ENCODE measurements around the gene TSG101. TPM values are rescaled to one million over a fixed set of nuclear protein-coding genes. Genes with fewer than 3 reads are reported as not detected.

The TSG101 gene, protein sequence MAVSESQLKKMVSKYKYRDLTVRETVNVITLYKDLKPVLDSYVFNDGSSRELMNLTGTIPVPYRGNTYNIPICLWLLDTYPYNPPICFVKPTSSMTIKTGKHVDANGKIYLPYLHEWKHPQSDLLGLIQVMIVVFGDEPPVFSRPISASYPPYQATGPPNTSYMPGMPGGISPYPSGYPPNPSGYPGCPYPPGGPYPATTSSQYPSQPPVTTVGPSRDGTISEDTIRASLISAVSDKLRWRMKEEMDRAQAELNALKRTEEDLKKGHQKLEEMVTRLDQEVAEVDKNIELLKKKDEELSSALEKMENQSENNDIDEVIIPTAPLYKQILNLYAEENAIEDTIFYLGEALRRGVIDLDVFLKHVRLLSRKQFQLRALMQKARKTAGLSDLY
- total RNA-seq, result 49.2 TPM

DNA sequence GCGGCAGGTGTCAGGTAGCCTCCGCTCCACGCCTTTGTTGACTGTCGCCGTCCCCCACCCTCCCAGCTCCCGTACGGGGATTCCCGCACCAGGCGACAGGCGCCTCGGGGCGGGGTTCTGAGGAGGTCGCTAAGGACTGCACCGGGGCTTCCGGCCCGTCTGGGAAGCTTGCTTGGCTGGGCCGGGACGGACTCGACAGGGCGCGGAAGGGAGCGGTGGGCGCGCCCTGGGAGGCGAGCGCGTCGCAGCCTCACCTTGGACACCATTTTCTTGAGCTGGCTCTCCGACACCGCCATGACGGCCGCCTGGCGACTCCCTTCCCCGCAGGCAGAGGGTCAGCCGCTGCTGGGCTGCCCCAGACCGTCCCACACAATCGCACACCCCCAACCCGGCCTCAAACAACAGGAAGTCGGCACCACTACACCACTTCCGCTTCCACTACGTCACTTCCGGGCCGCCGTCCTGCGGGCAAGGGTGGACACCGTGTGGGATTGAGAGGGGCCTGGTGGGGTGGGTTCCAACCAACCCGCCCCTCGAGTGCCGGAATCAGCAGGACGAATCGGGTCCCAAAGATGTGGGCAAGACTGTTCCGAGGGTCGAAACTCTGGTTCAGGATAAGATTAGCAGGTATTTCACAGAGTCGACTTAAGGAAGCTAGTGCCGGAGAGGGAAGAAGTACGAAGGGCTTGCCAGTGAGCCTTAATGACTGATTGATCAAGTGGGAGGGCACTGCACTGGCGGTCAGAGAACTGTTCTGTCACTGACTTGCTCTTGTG lies at the start of gene TSG101:
Gene TSG101, minus strand, starts transcription at position 422 of the 776 bp plus-strand sequence. Its CDS starts 126 bp downstream, at position 296.
- DNase-seq (ENCODE audit: low spot score), result peak; percentile 98
- intact Hi-C loops (cut with DNase I), result no loop called here

DNA sequence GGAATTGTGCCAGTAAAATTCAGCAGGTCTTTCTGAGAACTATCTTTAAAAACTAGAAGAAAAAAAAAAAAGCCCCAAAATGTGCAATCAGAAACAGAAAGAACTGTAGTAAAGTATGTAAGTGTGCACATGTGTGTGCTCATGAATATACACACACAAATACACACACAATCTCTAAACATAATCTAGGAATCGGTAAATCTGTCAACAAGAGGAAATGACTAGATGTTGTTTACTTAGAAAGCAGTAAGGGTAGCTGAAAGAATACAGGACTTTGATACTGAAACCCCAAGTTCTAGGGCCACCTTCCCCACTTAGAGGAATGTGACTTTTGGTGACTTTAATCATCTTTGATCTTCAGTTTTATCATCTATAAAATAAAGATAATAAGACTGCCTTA lies 48.6 kb upstream of the TSG101 start:
- ATAC-seq (no peak), DNase-seq (ENCODE audit: low spot score) (no peak)
- intact Hi-C loops (cut with DNase I), result no loop called here

More for the DNA sequence above, at the start of gene TSG101:
- ATAC-seq, result peak; percentile 100

GRCh38 chr11:18567081-18567480 lies 40.3 kb upstream of the TSG101 start:
- DNase-seq (ENCODE audit: low spot score), result no peak
- no peak for ATAC-seq
- intact Hi-C loops (cut with DNase I), result no loop called here

DNA sequence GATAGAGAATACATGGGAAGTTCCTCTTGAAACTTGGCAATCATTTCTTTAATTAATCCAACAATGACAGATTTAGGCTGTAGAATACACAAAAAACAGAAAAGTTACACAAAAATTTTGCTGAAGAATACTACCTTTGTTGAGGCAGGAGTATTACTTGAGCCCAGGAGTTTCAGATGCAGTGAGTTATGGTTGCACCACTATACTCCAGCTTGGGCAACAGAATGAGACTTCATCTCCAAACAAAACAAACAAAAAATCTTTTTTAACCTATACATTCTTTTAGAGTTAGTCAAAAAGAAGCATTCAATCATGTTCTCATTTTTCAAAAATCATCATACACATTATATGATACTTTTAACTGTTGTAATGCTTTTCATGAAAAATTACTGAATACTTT lies 39.7 kb upstream of the TSG101 start:
- intact Hi-C loops (cut with DNase I), result no loop called here
- ATAC-seq (no peak), DNase-seq (ENCODE audit: low spot score) (no peak)

- intact Hi-C loops (cut with DNase I), result no loop called here
- ATAC-seq (no peak), DNase-seq (ENCODE audit: low spot score) (no peak)
Observed at GRCh38 chr11:18564149-18564548, 37.4 kb upstream of the TSG101 start.

- intact Hi-C loops (cut with DNase I), result no loop called here
- DNase-seq (ENCODE audit: low spot score) (no peak), ATAC-seq (no peak)
Observed at GRCh38 chr11:18563090-18563730, 36.5 kb upstream of the TSG101 start.

DNA sequence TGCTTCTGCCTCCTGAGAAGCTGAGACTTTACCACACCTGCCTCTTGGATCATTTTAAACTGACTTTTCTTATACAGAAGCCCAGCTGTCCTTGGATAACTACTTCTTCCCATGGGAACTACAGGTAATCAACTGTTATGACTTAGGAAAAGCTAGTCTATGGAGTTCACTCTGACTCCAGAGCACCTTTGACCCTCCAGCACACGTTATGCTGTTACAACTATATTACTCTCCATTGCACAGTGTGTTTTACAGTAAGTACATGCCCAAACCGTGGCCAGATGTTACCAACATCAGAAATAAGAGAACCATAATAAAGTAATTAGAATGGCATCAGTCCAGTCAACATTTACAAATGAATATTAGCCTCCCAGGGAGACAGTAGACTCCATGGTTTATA lies 21.3 kb upstream of the TSG101 start:
- ATAC-seq, result no peak
- no peak for DNase-seq (ENCODE audit: low spot score)
- intact Hi-C loops (cut with DNase I), result no loop called here

- intact Hi-C loops (cut with DNase I), result no loop called here
Observed at GRCh38 chr11:18540207-18541009, 13.7 kb upstream of the TSG101 start.

GRCh38 chr11:18536209-18536608 lies 9.5 kb upstream of the TSG101 start:
- ATAC-seq (no peak), DNase-seq (ENCODE audit: low spot score) (no peak)
- intact Hi-C loops (cut with DNase I), result no loop called here

More at GRCh38 chr11:18540207-18541009, 13.7 kb upstream of the TSG101 start:
- DNase-seq (ENCODE audit: low spot score), result no peak
- ATAC-seq, result no peak

DNA sequence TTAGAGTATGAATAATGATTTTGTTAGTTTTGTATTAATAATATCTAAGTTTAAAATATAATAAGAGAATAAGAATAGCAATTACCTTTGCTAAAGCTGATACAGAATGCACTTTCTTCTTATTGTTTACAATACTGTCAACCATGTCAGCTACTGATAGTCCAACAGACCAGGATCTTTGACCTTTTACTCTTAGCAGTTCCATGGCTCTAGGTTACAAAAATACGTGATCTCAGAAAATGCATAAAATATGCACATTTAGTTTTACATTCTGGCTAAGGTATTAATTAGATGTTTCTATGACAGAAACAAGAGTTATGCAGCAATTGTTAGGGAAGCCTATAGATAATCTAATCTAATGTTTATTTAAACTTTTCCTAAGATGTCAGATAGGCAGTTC lies 7.5 kb upstream of the TSG101 start:
- no peak for ATAC-seq
- DNase-seq (ENCODE audit: low spot score), result no peak
- intact Hi-C loops (cut with DNase I), result no loop called here

GRCh38 chr11:18533365-18533764 lies 6.6 kb upstream of the TSG101 start:
- intact Hi-C loops (cut with DNase I), result no loop called here
- ATAC-seq (no peak), DNase-seq (ENCODE audit: low spot score) (no peak)

DNA sequence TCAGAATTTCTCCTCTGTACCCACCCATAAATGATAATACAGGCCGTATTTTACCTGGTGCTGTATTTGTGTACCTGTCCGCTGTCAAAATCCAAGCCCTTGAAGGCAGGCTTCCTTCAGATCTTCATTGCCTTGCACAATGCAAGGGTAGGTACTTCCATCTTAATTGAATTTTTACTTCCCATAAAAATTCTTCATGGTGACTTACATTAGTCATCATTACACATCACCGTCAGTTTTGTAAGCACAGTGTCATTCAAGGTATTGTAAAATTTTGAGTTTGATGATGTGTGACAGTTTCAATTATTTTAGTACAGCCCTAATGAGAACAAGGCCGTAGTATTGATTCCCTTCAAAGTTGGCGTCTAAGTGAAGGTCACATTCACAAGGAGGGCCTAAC lies 770 bp upstream of the TSG101 start:
- ATAC-seq (no peak), DNase-seq (ENCODE audit: low spot score) (no peak)
- intact Hi-C loops (cut with DNase I), result no loop called here

GRCh38 chr11:18526130-18526520 lies 617 bp downstream of the TSG101 start:
- ATAC-seq (no peak), DNase-seq (ENCODE audit: low spot score) (no peak)
- intact Hi-C loops (cut with DNase I), result no loop called here

- ATAC-seq, result no peak
- intact Hi-C loops (cut with DNase I), result no loop called here
- DNase-seq (ENCODE audit: low spot score), result no peak
Observed at GRCh38 chr11:18524248-18524647, 2.5 kb downstream of the TSG101 start.

DNA sequence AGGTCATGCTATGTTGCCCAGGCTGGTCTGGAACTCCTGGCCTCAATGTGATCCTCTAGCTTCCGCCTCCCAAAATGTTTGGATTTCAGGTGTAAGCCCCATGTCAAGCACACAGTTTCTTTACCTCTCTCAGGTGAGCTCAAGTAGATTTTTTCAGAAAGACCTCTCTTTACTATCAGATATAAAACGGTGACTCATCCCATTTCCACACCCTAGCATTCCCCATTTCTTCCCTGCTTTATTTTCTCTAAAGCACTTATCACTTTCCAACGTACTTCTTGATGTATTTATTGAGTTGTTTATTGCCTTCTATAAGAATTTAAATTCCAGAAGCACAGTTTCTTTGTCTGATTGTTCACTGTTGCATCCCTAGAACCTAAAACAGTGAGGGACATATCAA lies 3.7 kb downstream of the TSG101 start:
- DNase-seq (ENCODE audit: low spot score), result no peak
- ATAC-seq, result no peak
- intact Hi-C loops (cut with DNase I), result no loop called here

- intact Hi-C loops (cut with DNase I), result no loop called here
- ATAC-seq (no peak), DNase-seq (ENCODE audit: low spot score) (no peak)
Observed at GRCh38 chr11:18522388-18522787, 4.4 kb downstream of the TSG101 start.

GRCh38 chr11:18521122-18521521 lies 5.6 kb downstream of the TSG101 start:
- intact Hi-C loops (cut with DNase I), result no loop called here
- DNase-seq (ENCODE audit: low spot score) (no peak), ATAC-seq (no peak)

- intact Hi-C loops (cut with DNase I), result no loop called here
- ATAC-seq (no peak), DNase-seq (ENCODE audit: low spot score) (no peak)
Observed at GRCh38 chr11:18502352-18502751, 24.4 kb downstream of the TSG101 start.

- intact Hi-C loops (cut with DNase I), result no loop called here
- DNase-seq (ENCODE audit: low spot score) (no peak), ATAC-seq (no peak)
Observed at GRCh38 chr11:18501629-18502028, 25.1 kb downstream of the TSG101 start.

Data from sciatic nerve (tissue), 2 donors.